ENCODE data around the gene SWI5.

Gene SWI5

GRCh38 chr9:128246471-128246870, 29.6 kb upstream of the SWI5 start:
- no peaks in the 10 kb centered on the region for H3K9me3 Mint-ChIP-seq
- no peaks in the 10 kb centered on the region for H3K36me3 Mint-ChIP-seq
- ATAC-seq (replicated peaks) (no peak), DNase-seq (no peak)
- H3K4me1 Mint-ChIP-seq = peaks cover 20 to 31% of the 10 kb centered on the region in 2 donors
- no peak overlapping the region for H3K27ac Mint-ChIP-seq
- H3K27me3 Mint-ChIP-seq = peaks cover 34 to 38% of the 10 kb centered on the region in 2 donors
- no peak overlapping the region for H3K4me3 Mint-ChIP-seq

- DNase-seq (no peak), ATAC-seq (replicated peaks) (no peak)
- H3K4me1 Mint-ChIP-seq = peaks cover 29 to 40% of the 10 kb centered on the region in 2 donors
- no peaks in the 10 kb centered on the region for H3K36me3 Mint-ChIP-seq
- H3K9me3 Mint-ChIP-seq = no peaks in the 10 kb centered on the region
- peaks cover 30 to 35% of the 10 kb centered on the region in 2 donors for H3K27me3 Mint-ChIP-seq
- H3K27ac Mint-ChIP-seq = no peak overlapping the region
- no peak overlapping the region for H3K4me3 Mint-ChIP-seq
Measured at GRCh38 chr9:128247226-128247803, 28.8 kb upstream of the SWI5 start.

- no peak for ATAC-seq (replicated peaks)
- peaks cover 23 to 30% of the 10 kb centered on the region in 2 donors for H3K4me1 Mint-ChIP-seq
- H3K4me3 Mint-ChIP-seq = peak overlapping the region; percentile 85 to 87
- H3K9me3 Mint-ChIP-seq = no peaks in the 10 kb centered on the region
- no peak for DNase-seq
- H3K27me3 Mint-ChIP-seq = peaks cover 14 to 16% of the 10 kb centered on the region in 2 donors
- H3K36me3 Mint-ChIP-seq = no peaks in the 10 kb centered on the region
- no peak overlapping the region for H3K27ac Mint-ChIP-seq
Measured at GRCh38 chr9:128249558-128249907, 26.5 kb upstream of the SWI5 start.

- DNase-seq (peak; percentile 92), ATAC-seq (replicated peaks) (peak; percentile 89 to 96)
- Mint-ChIP-seq H3K27ac (peak overlapping the region; percentile 54), H3K4me1 (peaks cover 24 to 29% of the 10 kb centered on the region in 2 donors), H3K27me3 (peaks cover 12% of the 10 kb centered on the region in 2 donors), H3K36me3 (peaks cover 1 to 3% of the 10 kb centered on the region in 2 donors), H3K9me3 (no peaks in the 10 kb centered on the region), H3K4me3 (peak overlapping the region; percentile 85 to 87)
Measured at GRCh38 chr9:128249908-128250838, 25.9 kb upstream of the SWI5 start.

GRCh38 chr9:128250839-128251731, 25.0 kb upstream of the SWI5 start:
- DNase-seq (no peak), ATAC-seq (replicated peaks) (peak in 1 of 2 donors; percentile 17)
- H3K4me1 Mint-ChIP-seq = peaks cover 19 to 29% of the 10 kb centered on the region in 2 donors
- H3K36me3 Mint-ChIP-seq = peaks cover 7 to 12% of the 10 kb centered on the region in 2 donors
- H3K4me3 Mint-ChIP-seq = peak overlapping the region; percentile 80 to 82
- H3K27me3 Mint-ChIP-seq = peaks cover 7% of the 10 kb centered on the region in 2 donors
- no peak overlapping the region for H3K27ac Mint-ChIP-seq
- H3K9me3 Mint-ChIP-seq = no peaks in the 10 kb centered on the region

GRCh38 chr9:128251732-128252100, 24.4 kb upstream of the SWI5 start:
- Mint-ChIP-seq H3K4me3 (peak overlapping the region; percentile 46 to 82), H3K4me1 (peaks cover 19 to 29% of the 10 kb centered on the region in 2 donors), H3K27ac (no peak overlapping the region), H3K36me3 (peaks cover 8 to 12% of the 10 kb centered on the region in 2 donors), H3K27me3 (peaks cover 7% of the 10 kb centered on the region in 2 donors), H3K9me3 (no peaks in the 10 kb centered on the region)
- DNase-seq (no peak), ATAC-seq (replicated peaks) (no peak)

- DNase-seq = no peak
- no peak overlapping the region for H3K27ac Mint-ChIP-seq
- no peak for ATAC-seq (replicated peaks)
- H3K9me3 Mint-ChIP-seq = no peaks in the 10 kb centered on the region
- H3K36me3 Mint-ChIP-seq = peaks cover 12 to 14% of the 10 kb centered on the region in 2 donors
- H3K4me3 Mint-ChIP-seq = no peak overlapping the region
- H3K4me1 Mint-ChIP-seq = peaks cover 19 to 29% of the 10 kb centered on the region in 2 donors
- H3K27me3 Mint-ChIP-seq = peaks cover 7% of the 10 kb centered on the region in 2 donors
Measured at GRCh38 chr9:128252317-128253139, 23.5 kb upstream of the SWI5 start.

GRCh38 chr9:128253140-128253990, 22.7 kb upstream of the SWI5 start:
- ATAC-seq (replicated peaks) = no peak
- Mint-ChIP-seq H3K36me3 (peaks cover 19 to 23% of the 10 kb centered on the region in 2 donors), H3K4me3 (no peak overlapping the region), H3K27me3 (peaks cover 7% of the 10 kb centered on the region in 2 donors), H3K9me3 (no peaks in the 10 kb centered on the region), H3K4me1 (peaks cover 19 to 29% of the 10 kb centered on the region in 2 donors), H3K27ac (no peak overlapping the region)
- no peak for DNase-seq

- no peak for DNase-seq
- Mint-ChIP-seq H3K36me3 (peaks cover 22 to 29% of the 10 kb centered on the region in 2 donors), H3K4me3 (no peak overlapping the region)
Measured at GRCh38 chr9:128253991-128254346, 22.1 kb upstream of the SWI5 start.

GRCh38 chr9:128254362-128254761, 21.7 kb upstream of the SWI5 start:
- Mint-ChIP-seq H3K27me3 (peaks cover 7% of the 10 kb centered on the region in 2 donors), H3K4me3 (no peak overlapping the region), H3K4me1 (peaks cover 19 to 29% of the 10 kb centered on the region in 2 donors)

More at GRCh38 chr9:128253991-128254346, 22.1 kb upstream of the SWI5 start:
- Mint-ChIP-seq H3K27ac (no peak overlapping the region), H3K27me3 (peaks cover 7% of the 10 kb centered on the region in 2 donors), H3K4me1 (peaks cover 19 to 29% of the 10 kb centered on the region in 2 donors), H3K9me3 (no peaks in the 10 kb centered on the region)
- ATAC-seq (replicated peaks) = no peak

GRCh38 chr9:128254855-128255759, 21.0 kb upstream of the SWI5 start:
- H3K27ac Mint-ChIP-seq = no peak overlapping the region
- H3K9me3 Mint-ChIP-seq = no peaks in the 10 kb centered on the region
- peaks cover 17 to 23% of the 10 kb centered on the region in 2 donors for H3K4me1 Mint-ChIP-seq
- ATAC-seq (replicated peaks) (peak in 1 of 2 donors; percentile 40), DNase-seq (no peak)
- H3K4me3 Mint-ChIP-seq = no peak overlapping the region
- peaks cover 28 to 35% of the 10 kb centered on the region in 2 donors for H3K36me3 Mint-ChIP-seq
- H3K27me3 Mint-ChIP-seq = peaks cover 7% of the 10 kb centered on the region in 2 donors

More at GRCh38 chr9:128254362-128254761, 21.7 kb upstream of the SWI5 start:
- Mint-ChIP-seq H3K27ac (peak overlapping the region; percentile 74), H3K36me3 (peaks cover 25 to 33% of the 10 kb centered on the region in 2 donors), H3K9me3 (no peaks in the 10 kb centered on the region)
- DNase-seq (no peak), ATAC-seq (replicated peaks) (no peak)
